SK-N-SH treated with all-trans-retinoic acid at 6 μM for 48 hours (cell line): ENCODE measurements around the gene ADAM17.

Source experiments
- ARNTL ChIP-seq: fragments of 450-650 bp; formaldehyde crosslinking; IDR thresholded peaks from 2 replicates; pipeline ENCODE4 v1.5.0; 2020; ENCODE audit warnings: low read depth, mild to moderate bottlenecking, moderate library complexity, borderline replicate concordance
- BACH2 ChIP-seq: fragments of 250-450 bp; sonication (Bioruptor Pico); IDR thresholded peaks from 2 replicates; pipeline ENCODE4 v1.9.0; 2021; ENCODE audit warnings: mild to moderate bottlenecking, borderline replicate concordance
- CREB5 ChIP-seq: fragments of 250-450 bp; sonication (Bioruptor Pico); IDR thresholded peaks from 2 replicates; pipeline ENCODE4 v1.5.1; 2020; ENCODE audit warnings: low read depth, mild to moderate bottlenecking, moderate library complexity
- GLIS3 ChIP-seq: fragments of 250-450 bp; sonication (Bioruptor Pico); IDR thresholded peaks from 2 replicates; pipeline ENCODE4 v1.5.0; 2020; ENCODE audit warnings: mild to moderate bottlenecking, moderate library complexity
- PATZ1 ChIP-seq: fragments of 250-450 bp; sonication (Bioruptor Pico); IDR thresholded peaks from 2 replicates; pipeline ENCODE4 v1.8.0; 2020; ENCODE audit warnings: mild to moderate bottlenecking, moderate library complexity, borderline replicate concordance
- POU6F1 ChIP-seq: fragments of 250-450 bp; sonication (Bioruptor Pico); IDR thresholded peaks from 2 replicates; pipeline ENCODE4 v1.8.0; 2021; ENCODE audit warnings: low read depth, mild to moderate bottlenecking, moderate library complexity, borderline replicate concordance
- SNAI2 ChIP-seq: fragments of 250-450 bp; sonication (Bioruptor Pico); IDR thresholded peaks from 2 replicates; pipeline ENCODE4 v1.5.0; 2020; ENCODE audit warnings: mild to moderate bottlenecking, moderate library complexity
- TCF4 ChIP-seq: fragments of 250-450 bp; sonication (Bioruptor Pico); IDR thresholded peaks from 2 replicates; pipeline ENCODE4 v1.8.0; 2021; ENCODE audit warnings: mild to moderate bottlenecking, moderate library complexity, borderline replicate concordance
- ZFP3 ChIP-seq: fragments of 250-450 bp; sonication (Bioruptor Pico); IDR thresholded peaks from 2 replicates; pipeline ENCODE4 v1.5.0; 2020; ENCODE audit warnings: mild to moderate bottlenecking, moderate library complexity
- ZNF565 ChIP-seq: fragments of 450-650 bp; formaldehyde crosslinking; conservative IDR thresholded peaks from 2 replicates; pipeline ENCODE4 v1.5.0; 2020; ENCODE audit warnings: low read depth, mild to moderate bottlenecking, moderate library complexity
- ZNF8 ChIP-seq: fragments of 450-650 bp; formaldehyde crosslinking; IDR thresholded peaks from 2 replicates; pipeline ENCODE4 v1.5.0; 2020; ENCODE audit warnings: mild to moderate bottlenecking, moderate library complexity

GRCh38 chr2:9492927-9493326 is 62.7 kb downstream of the ADAM17 start:
- TF ChIP-seq ZFP3 (CRISPR knock-in tag) (no peak), CREB5 (CRISPR knock-in tag) (no peak), POU6F1 (CRISPR knock-in tag) (no peak), ZNF8 (CRISPR knock-in tag) (no peak), ZNF565 (CRISPR knock-in tag) (no peak), BACH2 (no peak), PATZ1 (CRISPR knock-in tag) (no peak), TCF4 (no peak), SNAI2 (CRISPR knock-in tag) (no peak), GLIS3 (CRISPR knock-in tag) (no peak), ARNTL (CRISPR knock-in tag) (no peak)
